HepG2 (cell line): ENCODE data around the gene LAP3.

Source experiments
- CTCF ChIP-seq: sonication (generic); formaldehyde crosslinking; IDR thresholded peaks from 2 replicates; pipeline ENCODE4 v1.5.0; 2020; ENCODE audit warnings: mild to moderate bottlenecking, missing genetic modification reagents, moderate library complexity
- JUND ChIP-seq: sonication (generic); formaldehyde crosslinking; IDR thresholded peaks from 2 replicates; pipeline ENCODE4 v1.8.0; 2022; ENCODE audit warnings: mild to moderate bottlenecking, missing genetic modification reagents
- KDM1A ChIP-seq: IDR thresholded peaks from 2 replicates; pipeline ENCODE4 v1.6.1; 2016; ENCODE audit warnings: missing compliant biosample characterization
- MXI1 ChIP-seq: IDR thresholded peaks from 3 replicates; pipeline ENCODE4 v1.6.1; 2012; ENCODE audit warnings: low read depth, low read length, inconsistent platforms, borderline replicate concordance
- NKX3-1 ChIP-seq: sonication (generic); formaldehyde crosslinking; IDR thresholded peaks from 2 replicates; pipeline ENCODE4 v1.5.0; 2020; ENCODE audit warnings: missing genetic modification reagents
- POLR2A ChIP-seq, 2 experiments: IDR thresholded peaks; 2 replicates each; pipeline ENCODE4 v1.6.1; 2011; ENCODE audit warnings: low read depth in 2 of 2, low read length in 2 of 2, mild to moderate bottlenecking in 1 of 2, moderate library complexity in 1 of 2; ENCODE audit not compliant: insufficient read depth in 1 of 2
- REXO4 ChIP-seq: sonication (generic); formaldehyde crosslinking; IDR thresholded peaks from 2 replicates; pipeline ENCODE4 v1.8.0; 2022; ENCODE audit warnings: missing genetic modification reagents, mild to moderate bottlenecking, borderline replicate concordance
- THRA ChIP-seq: sonication (generic); formaldehyde crosslinking; IDR thresholded peaks from 2 replicates; pipeline ENCODE4 v1.4.0; 2020; ENCODE audit warnings: missing genetic modification reagents, borderline replicate concordance
- TF ChIP-seq, protein P1 (sequence below): sonication (generic); formaldehyde crosslinking; IDR thresholded peaks from 2 replicates; pipeline ENCODE4 v1.4.0; 2020; ENCODE audit warnings: missing genetic modification reagents, borderline replicate concordance

DNA sequence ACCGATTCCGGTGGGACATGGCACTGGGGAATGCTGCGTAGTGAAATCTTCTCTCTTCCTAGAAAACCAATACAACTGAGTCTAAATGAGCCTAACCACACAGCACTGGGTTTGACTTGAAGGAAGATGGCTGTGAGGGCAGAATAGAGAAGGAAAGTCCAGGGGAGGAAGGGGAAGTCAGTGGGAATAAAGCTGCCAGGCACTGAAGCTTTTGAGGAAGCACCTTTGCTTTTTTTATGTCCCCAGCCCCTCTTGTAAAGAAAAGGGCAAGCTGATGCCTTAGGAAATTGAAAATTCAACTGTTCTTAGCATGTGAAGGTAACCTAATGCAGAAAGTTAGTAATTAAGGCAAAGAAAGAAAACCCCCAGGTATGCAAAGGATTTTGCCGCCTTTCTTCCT is 58.1 kb downstream of the LAP3 start:
- TF ChIP-seq CTCF (CRISPR knock-in tag) (no peak), KDM1A (no peak), MXI1 (no peak), NKX3-1 (CRISPR knock-in tag) (no peak), REXO4 (no peak), POLR2A (IDR thresholded peaks at IDR 0.05; ENCODE audit: insufficient read depth in 1 of 2, low read depth in 2 of 2, low read length in 2 of 2) (no peak), JUND (no peak), THRA (CRISPR knock-in tag) (no peak)
- TF ChIP-seq, protein P1, sequence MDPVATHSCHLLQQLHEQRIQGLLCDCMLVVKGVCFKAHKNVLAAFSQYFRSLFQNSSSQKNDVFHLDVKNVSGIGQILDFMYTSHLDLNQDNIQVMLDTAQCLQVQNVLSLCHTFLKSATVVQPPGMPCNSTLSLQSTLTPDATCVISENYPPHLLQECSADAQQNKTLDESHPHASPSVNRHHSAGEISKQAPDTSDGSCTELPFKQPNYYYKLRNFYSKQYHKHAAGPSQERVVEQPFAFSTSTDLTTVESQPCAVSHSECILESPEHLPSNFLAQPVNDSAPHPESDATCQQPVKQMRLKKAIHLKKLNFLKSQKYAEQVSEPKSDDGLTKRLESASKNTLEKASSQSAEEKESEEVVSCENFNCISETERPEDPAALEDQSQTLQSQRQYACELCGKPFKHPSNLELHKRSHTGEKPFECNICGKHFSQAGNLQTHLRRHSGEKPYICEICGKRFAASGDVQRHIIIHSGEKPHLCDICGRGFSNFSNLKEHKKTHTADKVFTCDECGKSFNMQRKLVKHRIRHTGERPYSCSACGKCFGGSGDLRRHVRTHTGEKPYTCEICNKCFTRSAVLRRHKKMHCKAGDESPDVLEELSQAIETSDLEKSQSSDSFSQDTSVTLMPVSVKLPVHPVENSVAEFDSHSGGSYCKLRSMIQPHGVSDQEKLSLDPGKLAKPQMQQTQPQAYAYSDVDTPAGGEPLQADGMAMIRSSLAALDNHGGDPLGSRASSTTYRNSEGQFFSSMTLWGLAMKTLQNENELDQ = no peak
